ENCODE measurements around the gene ZNF281.
A peak's percentile ranks its signal among the peaks of the same experiment; 100 is the strongest.

Gene ZNF281

DNA sequence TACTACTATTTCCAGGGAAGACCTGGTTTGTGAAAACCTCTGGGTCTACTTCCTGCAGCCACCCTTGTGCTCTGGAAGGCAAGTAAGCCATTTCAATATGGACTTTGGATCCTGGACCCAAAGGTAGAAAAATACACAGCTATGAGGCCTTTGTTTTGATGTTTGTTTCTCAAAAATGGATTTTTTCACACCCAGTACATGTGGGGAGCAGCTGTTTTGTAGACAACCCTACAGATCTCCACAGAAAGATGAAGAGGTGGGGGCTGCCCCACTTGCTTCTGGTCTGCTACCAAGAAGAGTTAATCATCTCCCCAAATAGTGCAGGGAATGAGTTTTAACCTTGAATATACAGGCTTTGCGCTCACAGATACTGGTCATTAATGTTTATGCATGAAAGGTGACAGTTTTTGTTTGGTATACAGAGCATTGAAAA, 29.2 kb downstream of the ZNF281 start:
- TF ChIP-seq, protein P1, sequence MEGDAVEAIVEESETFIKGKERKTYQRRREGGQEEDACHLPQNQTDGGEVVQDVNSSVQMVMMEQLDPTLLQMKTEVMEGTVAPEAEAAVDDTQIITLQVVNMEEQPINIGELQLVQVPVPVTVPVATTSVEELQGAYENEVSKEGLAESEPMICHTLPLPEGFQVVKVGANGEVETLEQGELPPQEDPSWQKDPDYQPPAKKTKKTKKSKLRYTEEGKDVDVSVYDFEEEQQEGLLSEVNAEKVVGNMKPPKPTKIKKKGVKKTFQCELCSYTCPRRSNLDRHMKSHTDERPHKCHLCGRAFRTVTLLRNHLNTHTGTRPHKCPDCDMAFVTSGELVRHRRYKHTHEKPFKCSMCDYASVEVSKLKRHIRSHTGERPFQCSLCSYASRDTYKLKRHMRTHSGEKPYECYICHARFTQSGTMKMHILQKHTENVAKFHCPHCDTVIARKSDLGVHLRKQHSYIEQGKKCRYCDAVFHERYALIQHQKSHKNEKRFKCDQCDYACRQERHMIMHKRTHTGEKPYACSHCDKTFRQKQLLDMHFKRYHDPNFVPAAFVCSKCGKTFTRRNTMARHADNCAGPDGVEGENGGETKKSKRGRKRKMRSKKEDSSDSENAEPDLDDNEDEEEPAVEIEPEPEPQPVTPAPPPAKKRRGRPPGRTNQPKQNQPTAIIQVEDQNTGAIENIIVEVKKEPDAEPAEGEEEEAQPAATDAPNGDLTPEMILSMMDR (IDR thresholded peaks at IDR 0.05; ENCODE audit: insufficient read depth, low read depth, low read length, missing control alignments) = no peak
- H3K4me3 ChIP-seq (ENCODE audit: low read depth, low read length) = no peak overlapping the region

DNA sequence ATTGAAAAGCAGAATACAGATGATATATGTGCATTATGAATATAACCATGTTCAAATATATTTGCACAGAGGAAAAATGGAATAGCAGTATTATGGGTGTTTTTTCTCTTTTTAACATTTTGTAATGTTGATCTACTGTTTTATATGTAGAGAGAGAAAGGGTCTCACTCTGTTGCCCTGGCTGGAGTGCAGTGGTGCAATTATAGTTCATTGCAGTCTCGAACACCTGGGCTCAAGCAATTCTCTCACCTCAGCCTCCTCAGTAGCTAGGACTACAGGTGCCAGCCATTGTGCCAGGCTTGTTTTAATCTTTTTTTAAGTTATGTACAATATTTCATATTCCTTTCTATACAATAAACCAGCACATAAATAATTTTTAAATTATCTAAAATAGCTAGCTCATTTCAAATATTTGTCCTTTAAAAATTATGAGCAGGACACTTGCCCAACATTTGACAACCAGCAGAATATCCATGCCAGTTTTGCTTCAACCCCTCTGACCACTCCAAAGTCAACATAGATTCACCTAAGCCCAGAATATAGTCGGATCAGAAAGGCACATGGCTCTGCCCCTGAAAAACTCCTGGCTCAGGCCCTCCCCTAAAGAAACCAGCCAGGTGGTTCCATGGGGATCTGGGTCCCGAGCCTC, 29.8 kb downstream of the ZNF281 start:
- TF ChIP-seq, protein P1 (IDR thresholded peaks at IDR 0.05; ENCODE audit: insufficient read depth, low read depth, low read length, missing control alignments) = no peak
- no peak overlapping the region for H3K4me3 ChIP-seq (ENCODE audit: low read depth, low read length)
- DNase-seq (ENCODE audit: low read depth) = no peak

More for the DNA sequence above, 29.2 kb downstream of the ZNF281 start:
- DNase-seq (ENCODE audit: low read depth) = peak; percentile 25

DNA sequence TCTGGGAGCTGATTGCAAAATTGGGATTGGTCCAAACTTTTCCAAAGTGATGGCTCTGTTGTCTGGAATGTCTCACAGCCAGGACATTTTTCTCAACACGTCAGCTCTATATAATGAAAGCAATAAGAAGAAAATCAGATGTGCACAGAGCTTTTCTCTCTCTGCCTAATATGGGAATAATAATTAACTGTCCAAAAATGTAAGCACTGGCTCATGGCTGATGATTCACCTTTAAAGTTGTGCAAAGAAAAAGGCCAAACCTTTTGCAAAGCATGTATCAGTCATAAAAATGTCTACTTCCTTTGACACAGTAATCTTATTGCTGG, 30.4 kb downstream of the ZNF281 start:
- DNase-seq (ENCODE audit: low read depth) = no peak
- TF ChIP-seq, protein P1 (IDR thresholded peaks at IDR 0.05; ENCODE audit: insufficient read depth, low read depth, low read length, missing control alignments) = no peak

DNA sequence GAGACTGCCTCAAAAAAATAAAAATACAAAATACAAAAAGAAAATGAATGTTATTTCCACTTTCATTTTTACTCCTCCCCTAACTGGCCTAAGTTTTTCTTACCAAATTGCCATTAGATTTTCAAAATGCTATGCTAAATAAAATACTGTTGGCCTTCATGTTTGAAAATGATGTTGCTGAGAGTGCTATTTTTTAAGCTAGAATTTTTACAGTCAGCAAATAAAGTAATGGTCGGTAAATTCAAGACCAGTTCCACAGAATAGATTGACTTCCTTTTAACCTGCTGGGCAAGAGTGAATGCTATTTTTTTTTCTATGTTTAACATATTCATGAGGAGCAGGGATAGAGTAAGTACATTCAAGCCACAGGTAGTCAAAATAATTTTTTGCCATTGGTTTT, 31.7 kb downstream of the ZNF281 start:
- no peak for DNase-seq (ENCODE audit: low read depth)
- H3K4me3 ChIP-seq (ENCODE audit: low read depth, low read length) = peak overlapping the region; percentile 17; the same call in 1 of the 2 replicates
- TF ChIP-seq, protein P1 (IDR thresholded peaks at IDR 0.05; ENCODE audit: insufficient read depth, low read depth, low read length, missing control alignments) = no peak

More for the DNA sequence above, 30.4 kb downstream of the ZNF281 start:
- no peak overlapping the region for H3K4me3 ChIP-seq (ENCODE audit: low read depth, low read length)

DNA sequence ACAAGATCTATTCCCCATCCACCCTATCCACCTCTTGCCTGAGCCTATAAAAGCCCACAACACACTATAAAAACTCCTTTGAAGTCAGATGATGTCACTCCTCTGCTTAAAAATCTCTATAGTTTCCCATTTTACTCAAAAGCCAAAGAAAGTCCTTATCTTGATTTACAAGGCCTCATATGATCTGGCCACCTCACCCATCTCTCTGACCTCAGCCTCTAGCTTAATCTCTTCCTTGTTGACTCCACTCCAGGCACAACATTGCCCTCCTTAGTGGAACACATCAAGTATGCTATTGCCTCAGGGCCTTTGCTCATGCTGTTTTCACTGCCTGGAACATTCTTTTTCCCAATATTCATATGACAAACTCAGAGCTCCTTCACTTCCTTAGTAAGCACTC, 33.3 kb downstream of the ZNF281 start:
- DNase-seq (ENCODE audit: low read depth) = no peak

GRCh38 chr1:200374569-200375295, 35.1 kb downstream of the ZNF281 start:
- no peak for DNase-seq (ENCODE audit: low read depth)
- TF ChIP-seq, protein P1 (IDR thresholded peaks at IDR 0.05; ENCODE audit: insufficient read depth, low read depth, low read length, missing control alignments) = no peak
- H3K4me3 ChIP-seq (ENCODE audit: low read depth, low read length) = no peak overlapping the region

More for the DNA sequence above, 33.3 kb downstream of the ZNF281 start:
- no peak overlapping the region for H3K4me3 ChIP-seq (ENCODE audit: low read depth, low read length)
- TF ChIP-seq, protein P1 (IDR thresholded peaks at IDR 0.05; ENCODE audit: insufficient read depth, low read depth, low read length, missing control alignments) = no peak

Measured in GM12865 (cell line).